Measurements from ENCODE around the gene RCAN1. TPM values are rescaled to one million over a fixed set of nuclear protein-coding genes. Genes with fewer than 3 reads are reported as not detected.

The RCAN1 gene
- total and polyA plus RNA-seq, 9 of the 15 experiments (the other 6 are each of a cell fraction or from before 2014, with no cell fraction given): 4.4 to 16.5 (median 12.3) TPM

GRCh38 chr21:34614628-34615486 is at the start of gene RCAN1 (continued):
- TF ChIP-seq FOXK2 (conservative IDR thresholded peaks at IDR 0.05 in 1 of 2, IDR thresholded peaks at IDR 0.05 in 1 of 2; ENCODE audit: low read depth in 2 of 2): peak; percentile 44 to 48; a peak in 2 of 4 replicates
- no peak for TF ChIP-seq ZNF707 (CRISPR knock-in tag; conservative IDR thresholded peaks at IDR 0.05)
- no peak for TF ChIP-seq MTF1 (CRISPR knock-in tag; IDR thresholded peaks at IDR 0.05; ENCODE audit: borderline replicate concordance)
- TF ChIP-seq OTX1 (CRISPR knock-in tag; IDR thresholded peaks at IDR 0.05): no peak
- TF ChIP-seq RREB1 (CRISPR knock-in tag; IDR thresholded peaks at IDR 0.05): no peak
- peak; percentile 43; the same call in 1 of the 2 replicates for TF ChIP-seq SOX6 (IDR thresholded peaks at IDR 0.05)
- TF ChIP-seq L3MBTL2 (IDR thresholded peaks at IDR 0.05): peak; percentile 86
- no peak for TF ChIP-seq IRF2 (CRISPR knock-in tag; IDR thresholded peaks at IDR 0.05)
